ENCODE data around the gene FYCO1.

DNA sequence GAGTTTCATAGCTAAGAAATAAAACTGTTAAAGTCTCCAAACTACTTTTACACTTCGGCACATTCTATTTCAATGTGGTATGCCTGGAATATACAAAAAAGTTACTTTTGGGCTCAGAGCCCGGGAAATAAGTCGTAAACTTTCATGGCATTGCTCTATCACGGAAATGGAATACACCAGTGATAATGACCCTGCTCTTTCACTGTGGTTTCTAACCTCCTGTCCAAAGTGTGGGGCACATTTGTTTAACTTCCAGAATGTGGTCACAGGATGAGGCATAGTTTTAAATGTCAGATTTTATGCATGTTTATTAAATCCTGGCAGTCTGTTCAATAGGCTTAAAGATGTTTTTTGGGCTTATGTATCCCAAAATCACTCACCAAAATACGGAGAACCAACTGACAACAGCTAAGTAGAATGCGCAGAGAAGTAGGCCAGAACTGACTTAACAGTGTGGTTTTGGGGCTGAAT lies 47.3 kb downstream of the FYCO1 start:
- TF ChIP-seq, protein P1, sequence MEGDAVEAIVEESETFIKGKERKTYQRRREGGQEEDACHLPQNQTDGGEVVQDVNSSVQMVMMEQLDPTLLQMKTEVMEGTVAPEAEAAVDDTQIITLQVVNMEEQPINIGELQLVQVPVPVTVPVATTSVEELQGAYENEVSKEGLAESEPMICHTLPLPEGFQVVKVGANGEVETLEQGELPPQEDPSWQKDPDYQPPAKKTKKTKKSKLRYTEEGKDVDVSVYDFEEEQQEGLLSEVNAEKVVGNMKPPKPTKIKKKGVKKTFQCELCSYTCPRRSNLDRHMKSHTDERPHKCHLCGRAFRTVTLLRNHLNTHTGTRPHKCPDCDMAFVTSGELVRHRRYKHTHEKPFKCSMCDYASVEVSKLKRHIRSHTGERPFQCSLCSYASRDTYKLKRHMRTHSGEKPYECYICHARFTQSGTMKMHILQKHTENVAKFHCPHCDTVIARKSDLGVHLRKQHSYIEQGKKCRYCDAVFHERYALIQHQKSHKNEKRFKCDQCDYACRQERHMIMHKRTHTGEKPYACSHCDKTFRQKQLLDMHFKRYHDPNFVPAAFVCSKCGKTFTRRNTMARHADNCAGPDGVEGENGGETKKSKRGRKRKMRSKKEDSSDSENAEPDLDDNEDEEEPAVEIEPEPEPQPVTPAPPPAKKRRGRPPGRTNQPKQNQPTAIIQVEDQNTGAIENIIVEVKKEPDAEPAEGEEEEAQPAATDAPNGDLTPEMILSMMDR (conservative IDR thresholded peaks at IDR 0.05 in 1 of 2, IDR thresholded peaks at IDR 0.05 in 1 of 2; ENCODE audit: extremely low read depth in 1 of 2, insufficient read depth in 1 of 2, low read depth in 1 of 2, low read length in 2 of 2), result no peak
- TF ChIP-seq EZH2 (IDR thresholded peaks at IDR 0.05; ENCODE audit: borderline replicate concordance, low read length), result no peak
